Heart left ventricle (tissue), 13 donors: Measurements from ENCODE around the gene ZNF212.
A peak's percentile ranks its signal among the peaks of the same experiment; 100 is the strongest.

Experiments used
- POLR2A ChIP-seq, 2 donors: fragments of 450-650 bp; IDR thresholded peaks; one replicate each; pipeline ENCODE4 v1.6.1; 2017; ENCODE audit warnings: antibody characterized with exemption in 2 of 2, mild to moderate bottlenecking in 2 of 2, moderate library complexity in 2 of 2
- TF ChIP-seq, protein P1 (sequence below), 12 donors: fragments of 200-600 bp; sonication (generic) in 4 of 12; IDR thresholded peaks; one replicate each; pipeline versions ENCODE4 v1.5.0 to v1.8.0; 2018 to 2022; ENCODE audit warnings: antibody characterized with exemption in 12 of 12, mild to moderate bottlenecking in 5 of 12
- donor health status: ischemic (EF 13 %, LVEDD 7.1; RV severe dilation, severe dysfunction).
- donor health status: DM: no; HTN: yes; CAD: no.
- donor health status: DM: no; HTN: no; CAD: no.
- donor health status: ischemic (EF 25% LVEDD 6.9; RV normal size, moderate dysfunction).
- donor health status: ischemic (EF 25% LVEDD 5.7; RV mildly dilated, moderate dysfunction).
- donor health status: ischemic (EF 35%, LVEDD 5.7; RV mildly dilated, moderate dysfunction).
- donor health status: nonischemic (EF 11% LVEDD 7.7; RV severe dilation, severe dysfunction).
- donor health status: DM: yes; HTN: yes; CAD: no.
- donor health status: PGD.
- donor health status: ischemic (EF 29% LVEDD 5.4; RV normal size, mild dysfunction).
- donor health status: nonischemic (EF 23%, LVEDD 6.1; RV moderate dilation, normal function).

DNA sequence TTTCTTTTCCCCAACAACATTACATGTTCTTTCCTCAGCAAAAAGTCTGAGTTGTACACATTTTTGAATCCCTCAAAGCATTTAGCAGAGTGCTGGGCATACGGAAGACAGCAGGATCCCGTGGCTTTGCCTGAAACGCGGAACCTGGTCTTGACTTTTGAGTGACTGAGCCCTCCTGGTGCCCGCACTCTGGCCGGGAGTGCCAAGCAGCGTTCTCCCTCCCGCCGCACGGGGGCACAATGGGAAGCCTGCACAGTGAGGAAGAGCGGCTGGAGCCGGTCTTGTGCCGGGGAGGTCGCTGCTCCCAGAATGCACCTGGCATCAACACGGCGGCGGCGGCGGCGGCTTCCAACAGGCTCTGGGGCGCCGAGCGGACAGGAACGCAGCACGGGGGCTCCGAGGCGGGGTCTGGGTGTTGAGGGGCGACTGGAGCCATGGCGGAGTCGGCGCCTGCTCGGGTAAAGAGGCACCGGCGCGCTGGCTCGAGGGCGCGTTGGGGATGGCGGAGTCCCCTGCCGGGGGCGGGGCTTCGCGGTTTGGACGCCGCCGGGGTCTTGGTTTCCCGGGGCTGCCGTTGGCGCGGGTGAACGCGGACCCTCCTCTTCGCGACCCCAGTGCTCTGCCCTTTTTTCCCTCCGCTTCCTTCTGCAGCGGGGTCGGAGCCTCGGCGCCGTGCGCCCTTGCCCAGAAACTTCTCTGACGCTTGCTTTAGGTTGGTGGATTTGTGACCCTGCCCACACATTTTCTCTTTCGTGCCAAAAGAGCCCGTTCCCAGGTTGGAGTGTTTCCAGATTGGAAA is at the start of gene ZNF212:
- peak in 1 of 2 donors; percentile 48 for TF ChIP-seq POLR2A (IDR thresholded peaks at IDR 0.05)
- TF ChIP-seq, protein P1, sequence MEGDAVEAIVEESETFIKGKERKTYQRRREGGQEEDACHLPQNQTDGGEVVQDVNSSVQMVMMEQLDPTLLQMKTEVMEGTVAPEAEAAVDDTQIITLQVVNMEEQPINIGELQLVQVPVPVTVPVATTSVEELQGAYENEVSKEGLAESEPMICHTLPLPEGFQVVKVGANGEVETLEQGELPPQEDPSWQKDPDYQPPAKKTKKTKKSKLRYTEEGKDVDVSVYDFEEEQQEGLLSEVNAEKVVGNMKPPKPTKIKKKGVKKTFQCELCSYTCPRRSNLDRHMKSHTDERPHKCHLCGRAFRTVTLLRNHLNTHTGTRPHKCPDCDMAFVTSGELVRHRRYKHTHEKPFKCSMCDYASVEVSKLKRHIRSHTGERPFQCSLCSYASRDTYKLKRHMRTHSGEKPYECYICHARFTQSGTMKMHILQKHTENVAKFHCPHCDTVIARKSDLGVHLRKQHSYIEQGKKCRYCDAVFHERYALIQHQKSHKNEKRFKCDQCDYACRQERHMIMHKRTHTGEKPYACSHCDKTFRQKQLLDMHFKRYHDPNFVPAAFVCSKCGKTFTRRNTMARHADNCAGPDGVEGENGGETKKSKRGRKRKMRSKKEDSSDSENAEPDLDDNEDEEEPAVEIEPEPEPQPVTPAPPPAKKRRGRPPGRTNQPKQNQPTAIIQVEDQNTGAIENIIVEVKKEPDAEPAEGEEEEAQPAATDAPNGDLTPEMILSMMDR (IDR thresholded peaks at IDR 0.05): peak; percentile 70 to 96 (median 88)
